ENCODE results near the gene MGLL. TPM values are rescaled to one million over a fixed set of nuclear protein-coding genes. Genes with fewer than 3 reads are reported as not detected.

Gene MGLL
- total RNA-seq, 1 donor from 2014 or later, result 27.3 TPM

DNA sequence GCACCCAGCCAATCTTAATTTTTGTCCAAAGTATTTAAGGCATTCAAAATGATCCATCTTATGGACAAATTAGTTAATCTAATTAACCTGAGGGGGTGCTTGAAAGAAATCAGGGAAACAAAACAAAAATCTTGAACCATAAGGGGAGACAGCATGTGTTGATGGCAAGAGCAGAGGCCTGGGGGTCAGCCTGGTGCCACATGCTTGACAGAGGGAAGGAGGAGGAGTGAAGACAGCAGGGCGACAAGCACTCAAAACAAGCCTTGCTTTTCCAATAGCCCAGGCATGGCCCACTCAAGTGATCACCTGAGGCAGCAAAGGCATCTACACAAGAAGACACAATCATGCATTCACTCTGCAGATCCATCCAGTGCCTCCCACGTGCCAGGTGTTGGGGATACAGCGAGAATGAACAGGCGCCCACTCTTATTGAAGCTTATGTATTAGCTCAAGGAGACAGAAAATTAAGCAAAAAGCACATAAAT is 25.0 kb upstream of the MGLL start:
- H3K27ac ChIP-seq (ENCODE audit: low read depth, low read length), result no peak overlapping the region
- H3K4me3 Mint-ChIP-seq (ENCODE audit: unreplicated experiment), result no peak overlapping the region
- FAIRE-seq (no peak), DNase-seq (ENCODE audit: low read depth) (no peak)
- H3K27ac Mint-ChIP-seq (ENCODE audit: unreplicated experiment), result no peak overlapping the region
- H3K9me3 ChIP-seq (ENCODE audit: insufficient read depth, low read depth, low read length), result no peaks in the 10 kb centered on the region
- TF ChIP-seq EZH2 (IDR thresholded peaks at IDR 0.05; ENCODE audit: insufficient read depth, low read length), result no peak
- TF ChIP-seq, protein P1, sequence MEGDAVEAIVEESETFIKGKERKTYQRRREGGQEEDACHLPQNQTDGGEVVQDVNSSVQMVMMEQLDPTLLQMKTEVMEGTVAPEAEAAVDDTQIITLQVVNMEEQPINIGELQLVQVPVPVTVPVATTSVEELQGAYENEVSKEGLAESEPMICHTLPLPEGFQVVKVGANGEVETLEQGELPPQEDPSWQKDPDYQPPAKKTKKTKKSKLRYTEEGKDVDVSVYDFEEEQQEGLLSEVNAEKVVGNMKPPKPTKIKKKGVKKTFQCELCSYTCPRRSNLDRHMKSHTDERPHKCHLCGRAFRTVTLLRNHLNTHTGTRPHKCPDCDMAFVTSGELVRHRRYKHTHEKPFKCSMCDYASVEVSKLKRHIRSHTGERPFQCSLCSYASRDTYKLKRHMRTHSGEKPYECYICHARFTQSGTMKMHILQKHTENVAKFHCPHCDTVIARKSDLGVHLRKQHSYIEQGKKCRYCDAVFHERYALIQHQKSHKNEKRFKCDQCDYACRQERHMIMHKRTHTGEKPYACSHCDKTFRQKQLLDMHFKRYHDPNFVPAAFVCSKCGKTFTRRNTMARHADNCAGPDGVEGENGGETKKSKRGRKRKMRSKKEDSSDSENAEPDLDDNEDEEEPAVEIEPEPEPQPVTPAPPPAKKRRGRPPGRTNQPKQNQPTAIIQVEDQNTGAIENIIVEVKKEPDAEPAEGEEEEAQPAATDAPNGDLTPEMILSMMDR (IDR thresholded peaks at IDR 0.05; ENCODE audit: insufficient read depth, low read depth, low read length), result no peak
- no peaks in the 10 kb centered on the region for H3K9me3 Mint-ChIP-seq (ENCODE audit: unreplicated experiment)
- H3K27me3 ChIP-seq (ENCODE audit: insufficient read depth, low read length), result peaks cover 2% of the 10 kb centered on the region
- no peak overlapping the region for H3K4me2 ChIP-seq (ENCODE audit: low read length)
- H3K79me2 ChIP-seq (ENCODE audit: insufficient read depth, low read length), result no peaks in the 10 kb centered on the region
- no peaks in the 10 kb centered on the region for H4K20me1 ChIP-seq (ENCODE audit: insufficient read depth, low read length)
- no peaks in the 10 kb centered on the region for H3K36me3 ChIP-seq (ENCODE audit: insufficient read depth, low read length)
- no peaks in the 10 kb centered on the region for H3K36me3 Mint-ChIP-seq (ENCODE audit: low read depth, unreplicated experiment)
- H2AFZ ChIP-seq (ENCODE audit: low read depth, low read length), result no peak overlapping the region
- no peaks in the 10 kb centered on the region for H3K4me1 ChIP-seq (ENCODE audit: insufficient read depth, low read length)
- no peak overlapping the region for H3K4me3 ChIP-seq (ENCODE audit: insufficient read depth, low read depth, low read length)
- H3K9ac ChIP-seq (ENCODE audit: low read length), result no peak overlapping the region
- peaks cover 9% of the 10 kb centered on the region for H3K27me3 Mint-ChIP-seq (ENCODE audit: low read depth, unreplicated experiment)
- peaks cover 7% of the 10 kb centered on the region for H3K4me1 Mint-ChIP-seq (ENCODE audit: low read depth, unreplicated experiment)

DNA sequence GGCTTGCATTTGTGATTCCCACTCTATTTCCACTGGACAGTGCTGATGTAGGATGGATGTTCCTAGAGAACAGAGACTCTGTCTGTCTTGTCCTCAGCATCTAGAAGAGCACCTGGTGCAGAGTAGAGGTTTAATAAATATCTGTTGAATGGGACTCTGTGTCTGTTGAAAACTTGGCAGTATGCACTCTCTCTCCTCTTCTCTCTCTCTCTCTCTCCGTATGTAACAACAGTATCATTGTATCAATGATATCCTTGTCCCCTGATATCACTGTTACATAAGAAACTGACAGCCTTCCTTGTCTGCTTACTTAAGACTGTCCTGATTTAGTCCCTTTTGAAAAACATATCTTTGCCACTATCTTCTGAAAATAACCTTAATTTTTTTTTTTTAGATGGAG is 24.3 kb upstream of the MGLL start:
- TF ChIP-seq, protein P1 (IDR thresholded peaks at IDR 0.05; ENCODE audit: insufficient read depth, low read depth, low read length), result no peak
- no peak for TF ChIP-seq EZH2 (IDR thresholded peaks at IDR 0.05; ENCODE audit: insufficient read depth, low read length)

DNA sequence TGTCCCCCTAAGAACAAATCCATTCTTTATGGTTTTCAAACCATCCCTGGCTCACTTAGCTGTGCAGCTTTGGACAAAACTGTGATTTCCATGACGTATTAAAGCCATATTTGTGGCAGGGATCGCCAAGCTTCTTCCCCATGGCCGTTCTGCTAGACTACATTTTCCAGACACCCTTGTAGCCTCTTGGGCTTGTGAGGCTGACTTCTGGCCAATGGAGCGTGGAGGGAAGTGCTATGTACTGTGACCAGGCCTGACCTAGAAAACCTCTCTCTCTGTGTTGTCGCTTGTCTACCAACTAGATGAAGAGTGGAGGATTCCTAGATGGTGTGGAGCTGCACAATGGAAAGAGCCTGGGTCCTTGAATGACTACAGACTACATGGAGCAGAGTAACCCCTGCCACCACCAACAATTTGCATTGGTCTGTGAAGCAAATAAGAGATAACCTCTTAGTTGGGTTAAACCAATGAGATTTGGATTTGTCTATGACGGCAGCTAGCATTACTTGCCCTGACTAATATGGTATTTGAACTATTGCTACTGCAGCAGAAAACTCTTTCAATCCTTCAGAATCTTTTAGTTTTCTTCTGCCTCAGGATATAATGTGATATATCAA is 22.1 kb upstream of the MGLL start:
- no peak for FAIRE-seq
- H3K9me3 ChIP-seq (ENCODE audit: insufficient read depth, low read depth, low read length), result no peaks in the 10 kb centered on the region
- H3K4me3 ChIP-seq (ENCODE audit: insufficient read depth, low read depth, low read length), result no peak overlapping the region
- no peak for TF ChIP-seq EZH2 (IDR thresholded peaks at IDR 0.05; ENCODE audit: insufficient read depth, low read length)
- TF ChIP-seq, protein P1 (IDR thresholded peaks at IDR 0.05; ENCODE audit: insufficient read depth, low read depth, low read length), result no peak
- H3K4me1 Mint-ChIP-seq (ENCODE audit: low read depth, unreplicated experiment), result peaks cover 7% of the 10 kb centered on the region
- no peaks in the 10 kb centered on the region for H3K9me3 Mint-ChIP-seq (ENCODE audit: unreplicated experiment)
- no peak overlapping the region for H3K9ac ChIP-seq (ENCODE audit: low read length)
- no peaks in the 10 kb centered on the region for H3K4me1 ChIP-seq (ENCODE audit: insufficient read depth, low read length)
- no peak overlapping the region for H2AFZ ChIP-seq (ENCODE audit: low read depth, low read length)
- H3K27me3 Mint-ChIP-seq (ENCODE audit: low read depth, unreplicated experiment), result peaks cover 9% of the 10 kb centered on the region
- no peaks in the 10 kb centered on the region for H3K79me2 ChIP-seq (ENCODE audit: insufficient read depth, low read length)
- no peak overlapping the region for H3K4me3 Mint-ChIP-seq (ENCODE audit: unreplicated experiment)
- no peak overlapping the region for H3K27ac Mint-ChIP-seq (ENCODE audit: unreplicated experiment)
- H3K36me3 Mint-ChIP-seq (ENCODE audit: low read depth, unreplicated experiment), result no peaks in the 10 kb centered on the region
- no peaks in the 10 kb centered on the region for H4K20me1 ChIP-seq (ENCODE audit: insufficient read depth, low read length)
- H3K27me3 ChIP-seq (ENCODE audit: insufficient read depth, low read length), result peaks cover 2% of the 10 kb centered on the region
- DNase-seq (ENCODE audit: low read depth), result no peak
- H3K4me2 ChIP-seq (ENCODE audit: low read length), result no peak overlapping the region
- H3K36me3 ChIP-seq (ENCODE audit: insufficient read depth, low read length), result no peaks in the 10 kb centered on the region
- H3K27ac ChIP-seq (ENCODE audit: low read depth, low read length), result no peak overlapping the region

More for the DNA sequence above, 24.3 kb upstream of the MGLL start:
- FAIRE-seq (no peak), DNase-seq (ENCODE audit: low read depth) (no peak)
- Mint-ChIP-seq H3K9me3 (ENCODE audit: unreplicated experiment) (no peaks in the 10 kb centered on the region), H3K4me3 (ENCODE audit: unreplicated experiment) (no peak overlapping the region), H3K27ac (ENCODE audit: unreplicated experiment) (no peak overlapping the region), H3K27me3 (ENCODE audit: low read depth, unreplicated experiment) (peaks cover 9% of the 10 kb centered on the region), H3K4me1 (ENCODE audit: low read depth, unreplicated experiment) (peaks cover 7% of the 10 kb centered on the region), H3K36me3 (ENCODE audit: low read depth, unreplicated experiment) (no peaks in the 10 kb centered on the region)
- Histone ChIP-seq H3K4me2 (ENCODE audit: low read length) (no peak overlapping the region), H3K79me2 (ENCODE audit: insufficient read depth, low read length) (no peaks in the 10 kb centered on the region), H3K27ac (ENCODE audit: low read depth, low read length) (no peak overlapping the region), H3K4me3 (ENCODE audit: insufficient read depth, low read depth, low read length) (no peak overlapping the region), H3K4me1 (ENCODE audit: insufficient read depth, low read length) (no peaks in the 10 kb centered on the region), H4K20me1 (ENCODE audit: insufficient read depth, low read length) (no peaks in the 10 kb centered on the region), H3K36me3 (ENCODE audit: insufficient read depth, low read length) (no peaks in the 10 kb centered on the region), H3K27me3 (ENCODE audit: insufficient read depth, low read length) (peaks cover 2% of the 10 kb centered on the region), H3K9me3 (ENCODE audit: insufficient read depth, low read depth, low read length) (no peaks in the 10 kb centered on the region), H3K9ac (ENCODE audit: low read length) (no peak overlapping the region), H2AFZ (ENCODE audit: low read depth, low read length) (no peak overlapping the region)
